Spleen (tissue), 11 donors: ENCODE data around the gene THSD4. TPM values are rescaled to one million over a fixed set of nuclear protein-coding genes. Genes with fewer than 3 reads are reported as not detected.

ENCODE experiments used
- DNase-seq: peaks from one replicate; pipeline ENCODE4 v3.0.0-alpha.2; 2020
- H3K27ac ChIP-seq, 8 donors: fragments of 200-600 bp; sonication (generic) in 7 of 8; 1 replicate in 4 of 8; 2 replicates in 4 of 8; pipeline versions ENCODE4 v1.5.0 to v1.8.0; 2016 to 2021; ENCODE audit warnings: inconsistent platforms in 4 of 8, mild to moderate bottlenecking in 4 of 8, moderate library complexity in 1 of 8
- H3K27me3 ChIP-seq, 7 donors: fragments of 200-600 bp; sonication (generic) in 6 of 7; replicated peaks in 1 of 7; 1 replicate in 4 of 7; 2 replicates in 3 of 7; pipeline versions ENCODE4 v1.5.0 to v1.8.0; 2016 to 2021; ENCODE audit warnings: inconsistent platforms in 3 of 7, mild to moderate bottlenecking in 1 of 7
- H3K36me3 ChIP-seq, 6 donors: fragments of 200-600 bp; sonication (generic) in 5 of 6; 1 replicate in 4 of 6; 2 replicates in 2 of 6; pipeline versions ENCODE4 v1.5.0 to v1.8.0; 2016 to 2021; ENCODE audit warnings: inconsistent platforms in 2 of 6
- H3K4me1 ChIP-seq, 6 donors: fragments of 200-600 bp; sonication (generic) in 5 of 6; 1 replicate in 3 of 6; 2 replicates in 3 of 6; pipeline versions ENCODE4 v1.5.0 to v1.8.0; 2016 to 2021; ENCODE audit warnings: inconsistent platforms in 3 of 6
- H3K4me3 ChIP-seq, 8 donors: fragments of 200-600 bp; sonication (generic) in 7 of 8; 1 replicate in 4 of 8; 2 replicates in 4 of 8; pipeline versions ENCODE4 v1.5.0 to v1.8.0; 2016 to 2021; ENCODE audit warnings: inconsistent platforms in 4 of 8, mild to moderate bottlenecking in 4 of 8, moderate library complexity in 2 of 8
- H3K9me3 ChIP-seq, 8 donors: fragments of 200-600 bp; sonication (generic) in 7 of 8; 1 replicate in 4 of 8; 2 replicates in 4 of 8; pipeline versions ENCODE4 v1.5.0 to v1.8.0; 2016 to 2021; ENCODE audit warnings: inconsistent platforms in 4 of 8
- POLR2A ChIP-seq, 3 donors: fragments of 450-650 bp; IDR thresholded peaks; one replicate each; pipeline ENCODE4 v1.5.1; 2017; ENCODE audit warnings: antibody characterized with exemption in 3 of 3, mild to moderate bottlenecking in 1 of 3
- POLR2AphosphoS5 ChIP-seq, 3 donors: sonication (generic); formaldehyde crosslinking; IDR thresholded peaks; one replicate each; pipeline ENCODE4 v1.5.1; 2017; ENCODE audit warnings: antibody characterized with exemption in 3 of 3
- WGBS, 5 donors: extraction: QIAGEN DNeasy Blood & Tissue Kit in 3 of 5; methylation state at CpG; one replicate each; pipeline versions ENCODE4 v1.1.5 to v1.1.7; 2013 to 2018; 5-methylcytosine and 5-hydroxymethylcytosine counted together
- intact Hi-C: fragments of 100-400 bp; cut with DNase I; formaldehyde crosslinking; loops from one replicate; pipeline ENCODE4 v1.15.0; 2023; ENCODE audit warnings: low total_unique reads
- polyA plus RNA-seq, 3 donors: library from polyadenylated mRNA; stranded (reverse); fragments of 200-250 nt; gene quantifications; one replicate each; pipeline ENCODE4 v1.2.1, GENCODE V29; 2013
- total RNA-seq, 7 donors: library from RNA; depleted of rRNA in 3 of 7; stranded (reverse); fragments of >200 nt in 3 of 7; fragmentation: NEBNext Ultra II Directional in 4 of 7; extraction: Animal tissue kit (Norgen Biotek cat#: 25700) in 4 of 7; gene quantifications; one replicate each; pipeline versions ENCODE4 v1.1.0 to v1.2.1, GENCODE V29; 2016 to 2021
- TF ChIP-seq, protein P1 (sequence below), 11 experiments: fragments of 200-600 bp in 7 of 11; fragments of 450-650 bp in 4 of 11; sonication (generic) in 4 of 11; IDR thresholded peaks in 8 of 11; conservative IDR thresholded peaks in 3 of 11; 1 replicate in 7 of 11; 2 replicates in 4 of 11; pipeline versions ENCODE4 v1.4.0 to v1.8.0; 2016 to 2021; ENCODE audit warnings: antibody characterized with exemption in 11 of 11, inconsistent platforms in 4 of 11, mild to moderate bottlenecking in 1 of 11
- donor health status: healthy with polysubstance abuse.
- donor health status: DM: no; HTN: no; CAD: no; lungs with moderate emphysema.
- donor health status: DM: no; HTN: no; CAD: no.
- donor health status: Bipolar disorder and iron deficiency.
- donor health status: healthy.
- donor health status: DM: no; HTN: no; CAD: no.
- donor health status: DM: yes; HTN: yes; CAD: no.

THSD4 gene
- total and polyA plus RNA-seq, 10 donors: 0.29 to 11.3 (median 3.4) TPM

DNA sequence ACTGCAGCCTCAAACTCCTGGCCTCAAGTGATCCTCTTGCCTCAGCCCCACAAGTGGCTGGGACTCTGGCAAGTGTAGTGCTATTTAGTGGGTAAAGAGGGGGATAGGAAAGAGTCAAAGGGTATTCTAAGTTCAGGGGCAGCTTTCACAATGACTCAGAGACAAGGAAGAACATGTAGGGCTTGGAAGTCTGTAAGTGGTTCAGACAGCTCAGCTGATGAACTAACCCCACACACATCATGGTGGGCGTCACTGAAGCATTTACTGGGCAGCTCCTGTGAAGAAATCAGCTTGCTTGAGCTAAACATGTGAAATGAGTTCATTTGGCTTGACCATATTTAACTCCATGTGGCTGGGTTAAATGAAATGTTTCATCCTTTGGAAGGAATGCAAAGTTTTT lies 34.6 kb upstream of the THSD4 start:
- H3K4me3 ChIP-seq: no peak overlapping the region
- TF ChIP-seq POLR2AphosphoS5 (IDR thresholded peaks at IDR 0.05) (no peak), POLR2A (IDR thresholded peaks at IDR 0.05) (no peak)
- TF ChIP-seq, protein P1, sequence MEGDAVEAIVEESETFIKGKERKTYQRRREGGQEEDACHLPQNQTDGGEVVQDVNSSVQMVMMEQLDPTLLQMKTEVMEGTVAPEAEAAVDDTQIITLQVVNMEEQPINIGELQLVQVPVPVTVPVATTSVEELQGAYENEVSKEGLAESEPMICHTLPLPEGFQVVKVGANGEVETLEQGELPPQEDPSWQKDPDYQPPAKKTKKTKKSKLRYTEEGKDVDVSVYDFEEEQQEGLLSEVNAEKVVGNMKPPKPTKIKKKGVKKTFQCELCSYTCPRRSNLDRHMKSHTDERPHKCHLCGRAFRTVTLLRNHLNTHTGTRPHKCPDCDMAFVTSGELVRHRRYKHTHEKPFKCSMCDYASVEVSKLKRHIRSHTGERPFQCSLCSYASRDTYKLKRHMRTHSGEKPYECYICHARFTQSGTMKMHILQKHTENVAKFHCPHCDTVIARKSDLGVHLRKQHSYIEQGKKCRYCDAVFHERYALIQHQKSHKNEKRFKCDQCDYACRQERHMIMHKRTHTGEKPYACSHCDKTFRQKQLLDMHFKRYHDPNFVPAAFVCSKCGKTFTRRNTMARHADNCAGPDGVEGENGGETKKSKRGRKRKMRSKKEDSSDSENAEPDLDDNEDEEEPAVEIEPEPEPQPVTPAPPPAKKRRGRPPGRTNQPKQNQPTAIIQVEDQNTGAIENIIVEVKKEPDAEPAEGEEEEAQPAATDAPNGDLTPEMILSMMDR (IDR thresholded peaks at IDR 0.05 in 8 of 11, conservative IDR thresholded peaks at IDR 0.05 in 3 of 11): no peak
- no peak for DNase-seq
- no peak overlapping the region for H3K27ac ChIP-seq
- no peaks in the 10 kb centered on the region for H3K4me1 ChIP-seq
- WGBS, 5 donors: 45 to 72% (median 64%) methylated on average over 1 of the region's 1 CpG
- intact Hi-C loops: no loop called here
- no peaks in the 10 kb centered on the region for H3K36me3 ChIP-seq
- peaks cover 0 to 31% (median 0%) of the 10 kb centered on the region in 7 donors for H3K27me3 ChIP-seq
- H3K9me3 ChIP-seq: peaks cover 0 to 9% (median 2%) of the 10 kb centered on the region in 8 donors

DNA sequence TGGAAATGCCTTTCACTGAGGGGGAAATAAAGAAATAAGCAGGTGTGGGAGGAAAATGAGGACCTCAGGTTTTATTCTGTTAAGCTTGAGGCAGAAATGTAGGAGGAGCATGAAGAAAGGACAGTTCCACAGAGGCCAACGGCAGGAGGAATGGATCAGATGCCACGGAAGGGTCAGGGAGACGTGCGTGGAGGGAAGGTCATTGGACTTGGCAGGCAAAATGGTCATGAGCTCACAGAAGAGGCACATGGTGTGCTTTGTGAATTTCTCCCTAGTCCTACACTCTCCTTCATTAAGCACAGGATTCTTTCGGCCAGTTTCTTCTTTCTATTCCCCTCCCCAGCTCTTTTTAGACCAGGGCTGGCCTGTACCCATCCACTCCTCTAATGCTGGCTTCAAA lies 32.5 kb upstream of the THSD4 start:
- Histone ChIP-seq H3K27ac (no peak overlapping the region), H3K36me3 (no peaks in the 10 kb centered on the region), H3K27me3 (peaks cover 0 to 34% (median 0%) of the 10 kb centered on the region in 7 donors), H3K4me3 (no peak overlapping the region), H3K9me3 (peaks cover 0 to 1% (median 0%) of the 10 kb centered on the region in 8 donors), H3K4me1 (no peaks in the 10 kb centered on the region)
- intact Hi-C loops: no loop called here
- no peak for DNase-seq
- 61 to 86% (median 70%) methylated on average over 5 of the region's 5 CpGs for WGBS, 5 donors
- TF ChIP-seq POLR2A (IDR thresholded peaks at IDR 0.05) (no peak), POLR2AphosphoS5 (IDR thresholded peaks at IDR 0.05) (no peak)
- TF ChIP-seq, protein P1 (IDR thresholded peaks at IDR 0.05 in 8 of 11, conservative IDR thresholded peaks at IDR 0.05 in 3 of 11): no peak

GRCh38 chr15:71083349-71083748 lies 31.9 kb upstream of the THSD4 start:
- H3K27me3 ChIP-seq: peaks cover 0 to 32% (median 0%) of the 10 kb centered on the region in 7 donors
- no peak overlapping the region for H3K27ac ChIP-seq
- DNase-seq: no peak
- no peaks in the 10 kb centered on the region for H3K36me3 ChIP-seq
- WGBS, 5 donors: 53 to 76% (median 72%) methylated on average over 5 of the region's 5 CpGs
- H3K9me3 ChIP-seq: peaks cover 0 to 7% (median under 1%) of the 10 kb centered on the region in 8 donors
- TF ChIP-seq, protein P1 (IDR thresholded peaks at IDR 0.05 in 8 of 11, conservative IDR thresholded peaks at IDR 0.05 in 3 of 11): no peak
- TF ChIP-seq POLR2A (IDR thresholded peaks at IDR 0.05) (no peak), POLR2AphosphoS5 (IDR thresholded peaks at IDR 0.05) (no peak)
- no peak overlapping the region for H3K4me3 ChIP-seq
- H3K4me1 ChIP-seq: no peaks in the 10 kb centered on the region
- intact Hi-C loops: no loop called here

DNA sequence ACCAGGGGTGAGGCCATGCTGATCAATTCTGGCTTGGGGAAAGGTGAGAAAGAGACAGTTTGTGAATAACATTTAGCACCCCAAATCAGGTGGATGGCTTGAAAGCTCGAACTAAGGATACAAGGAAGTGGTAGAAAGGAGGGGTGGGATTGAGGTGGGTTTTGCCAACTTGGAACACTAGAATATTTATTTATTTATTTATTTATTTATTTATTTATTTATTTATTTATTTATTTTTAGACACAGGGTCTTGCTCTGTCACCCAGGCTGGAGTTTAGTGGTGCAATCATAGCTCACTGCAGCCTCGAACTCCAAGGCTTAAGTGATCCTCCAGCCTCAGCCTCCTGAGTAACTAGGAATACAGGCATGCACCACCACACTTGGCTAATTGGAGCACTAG lies 31.0 kb upstream of the THSD4 start:
- WGBS, 5 donors: 75 to 91% (median 89%) methylated on average over 2 of the region's 2 CpGs
- no peak for DNase-seq
- Histone ChIP-seq H3K27ac (no peak overlapping the region), H3K9me3 (peaks cover 0 to 16% (median 3%) of the 10 kb centered on the region in 8 donors), H3K27me3 (peaks cover 0 to 37% (median 0%) of the 10 kb centered on the region in 7 donors), H3K4me3 (no peak overlapping the region), H3K36me3 (no peaks in the 10 kb centered on the region), H3K4me1 (no peaks in the 10 kb centered on the region)
- TF ChIP-seq POLR2A (IDR thresholded peaks at IDR 0.05): no peak
- TF ChIP-seq, protein P1 (IDR thresholded peaks at IDR 0.05 in 8 of 11, conservative IDR thresholded peaks at IDR 0.05 in 3 of 11): no peak
- no peak for TF ChIP-seq POLR2AphosphoS5 (IDR thresholded peaks at IDR 0.05)
- intact Hi-C loops: no loop called here
